K562 treated with DMSO at 1 percent for 12 hours (cell line): ENCODE measurements around the gene ALAS2. TPM values are rescaled to one million over a fixed set of nuclear protein-coding genes. Genes with fewer than 3 reads are reported as not detected.

Experiments
- total RNA-seq: library from RNA; unstranded; fragments of 300-600 nt; gene quantifications from 2 replicates; pipeline ENCODE4 v1.2.3, GENCODE V29; 2022; ENCODE audit not compliant: insufficient read depth

The ALAS2 gene, protein sequence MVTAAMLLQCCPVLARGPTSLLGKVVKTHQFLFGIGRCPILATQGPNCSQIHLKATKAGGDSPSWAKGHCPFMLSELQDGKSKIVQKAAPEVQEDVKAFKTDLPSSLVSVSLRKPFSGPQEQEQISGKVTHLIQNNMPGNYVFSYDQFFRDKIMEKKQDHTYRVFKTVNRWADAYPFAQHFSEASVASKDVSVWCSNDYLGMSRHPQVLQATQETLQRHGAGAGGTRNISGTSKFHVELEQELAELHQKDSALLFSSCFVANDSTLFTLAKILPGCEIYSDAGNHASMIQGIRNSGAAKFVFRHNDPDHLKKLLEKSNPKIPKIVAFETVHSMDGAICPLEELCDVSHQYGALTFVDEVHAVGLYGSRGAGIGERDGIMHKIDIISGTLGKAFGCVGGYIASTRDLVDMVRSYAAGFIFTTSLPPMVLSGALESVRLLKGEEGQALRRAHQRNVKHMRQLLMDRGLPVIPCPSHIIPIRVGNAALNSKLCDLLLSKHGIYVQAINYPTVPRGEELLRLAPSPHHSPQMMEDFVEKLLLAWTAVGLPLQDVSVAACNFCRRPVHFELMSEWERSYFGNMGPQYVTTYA
- 59.2 and 71.4 TPM in 2 replicates for total RNA-seq

DNA sequence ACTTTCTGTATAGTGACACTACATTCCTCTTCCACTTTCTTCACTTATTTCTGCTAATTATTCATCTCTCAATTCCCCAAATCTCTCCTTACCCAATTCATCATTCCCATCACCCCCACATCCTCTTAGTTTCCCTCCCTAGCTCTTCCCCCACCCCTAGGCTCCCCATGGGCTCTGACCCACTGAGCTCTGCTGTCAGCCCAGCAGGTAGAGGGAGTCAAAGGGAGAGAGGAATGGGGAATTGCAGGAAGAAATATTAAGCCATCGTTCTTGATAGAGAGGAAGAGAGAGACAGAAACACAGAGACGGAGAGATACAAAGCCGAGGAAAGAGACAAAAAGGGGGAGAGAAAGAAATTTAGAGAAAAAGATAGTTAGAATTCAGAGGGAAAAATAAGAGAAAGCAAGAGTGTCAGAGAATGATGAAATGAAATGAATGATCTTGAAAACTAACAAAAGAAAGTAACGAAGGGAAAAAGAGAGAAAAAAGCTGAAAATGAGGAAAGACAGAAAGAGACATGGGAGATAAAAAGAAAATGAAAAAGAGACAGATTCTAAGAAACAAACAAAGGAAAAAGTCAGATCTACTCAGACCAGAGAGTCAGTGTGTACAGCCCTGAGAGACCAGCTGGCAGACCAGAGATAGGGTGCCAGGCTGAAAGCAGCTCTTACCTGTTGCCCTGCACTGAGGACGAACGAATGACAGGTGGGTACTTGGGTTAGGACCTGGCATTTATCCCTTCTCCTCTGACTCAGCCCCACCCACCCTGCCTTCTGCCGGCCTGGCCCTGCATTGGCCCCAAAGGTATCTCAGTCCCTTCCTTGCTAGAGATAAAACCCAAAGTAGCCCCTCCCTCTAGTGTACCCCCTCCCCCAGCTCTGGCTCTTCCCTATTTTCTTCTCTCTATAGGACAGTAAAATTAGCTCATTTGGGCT lies at the start of gene ALAS2:
Gene ALAS2 (minus strand): TSS at position 707 of the 935 bp plus-strand sequence. CDS start 4,977 bp downstream, outside the sequence.

GRCh38 chrX:55074851-55075467 lies 44.2 kb upstream of the ALAS2 start, which contains the start of gene PAGE2B:
Gene PAGE2B (plus strand): TSS chrX:55075030. CDS start chrX:55076042, 1,012 bp downstream.

DNA sequence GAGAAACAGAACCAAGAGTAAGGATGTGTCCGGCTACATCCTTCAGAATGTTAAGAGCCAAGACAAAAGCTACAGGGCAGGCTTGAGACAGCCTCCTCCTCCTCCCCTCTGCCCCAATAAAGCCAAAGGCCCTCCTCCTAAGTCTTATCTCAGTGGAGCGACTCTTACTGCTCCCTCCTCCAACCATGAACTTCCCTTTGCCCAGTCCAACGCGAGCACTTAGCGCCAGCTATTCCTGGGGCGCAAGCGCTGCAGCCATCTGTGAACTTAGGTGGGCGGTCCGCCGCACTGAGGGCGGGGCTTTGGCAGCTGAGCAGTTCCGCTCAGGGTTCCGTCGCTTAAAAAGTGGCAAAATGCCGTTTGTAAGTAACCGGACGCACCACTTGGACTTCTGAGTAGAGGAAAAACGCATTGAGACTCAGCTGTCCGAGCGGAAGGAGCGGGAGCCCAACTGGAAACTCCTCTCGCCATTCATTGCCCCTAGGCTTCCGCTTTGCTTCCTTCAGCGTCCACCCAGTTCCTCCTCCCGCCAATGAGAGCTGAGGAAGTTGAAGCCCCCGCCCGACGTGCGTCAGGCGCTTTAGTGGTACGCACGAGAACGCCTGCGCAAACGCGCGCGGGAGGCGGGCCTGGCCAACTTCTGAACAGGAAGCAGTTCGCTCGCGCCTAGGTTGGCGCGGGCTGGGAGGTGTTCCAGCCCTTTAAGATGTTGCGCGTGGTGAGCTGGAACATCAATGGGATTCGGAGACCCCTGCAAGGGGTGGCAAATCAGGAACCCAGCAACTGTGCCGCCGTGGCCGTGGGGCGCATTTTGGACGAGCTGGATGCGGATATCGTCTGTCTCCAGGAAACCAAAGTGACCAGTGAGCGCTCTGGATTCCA lies 30.8 kb downstream of the ALAS2 start, which contains the start of gene APEX2:
Gene APEX2 (plus strand): TSS at position 647 of the 882 bp plus-strand sequence. CDS start 60 bp downstream, at position 707.

GRCh38 chrX:54994099-54994498 lies 36.7 kb downstream of the ALAS2 start, which contains the start of gene PFKFB1:
Gene PFKFB1 (minus strand): TSS chrX:54994188. CDS start chrX:54994007, 181 bp downstream.

Other genes with a start within 250 kb of the ALAS2 start
- gene ITIH6, start 232.7 kb downstream of the ALAS2 start, total RNA-seq = not detected in 2 replicates
- 33.8 and 45.6 TPM in 2 replicates for gene MAGED2, start 223.2 kb downstream of the ALAS2 start, total RNA-seq
- gene TRO, start 110.2 kb downstream of the ALAS2 start, total RNA-seq = 0.94 and 2.3 TPM in 2 replicates
- not detected in 2 replicates for gene PFKFB1, start 36.8 kb downstream of the ALAS2 start, total RNA-seq
- gene APEX2, start 30.6 kb downstream of the ALAS2 start, total RNA-seq = 20.6 and 26.9 TPM in 2 replicates
- gene PAGE2B, start 44.1 kb upstream of the ALAS2 start, total RNA-seq = 28.3 and 31.1 TPM in 2 replicates
- gene PAGE2, start 58.0 kb upstream of the ALAS2 start, total RNA-seq = 3.5 and 5.3 TPM in 2 replicates
- 234 and 275 TPM in 2 replicates for gene PAGE5, start 189.4 kb upstream of the ALAS2 start, total RNA-seq
- not detected in 2 replicates for gene PAGE3, start 233.9 kb upstream of the ALAS2 start, total RNA-seq